HG02840 (cell line): ENCODE data around the gene ROPN1B.

ENCODE experiments used
- ATAC-seq: cut with Tn5 transposase; IDR thresholded peaks from one replicate; pipeline ENCODE4 v1.9.1; 2021; ENCODE audit warnings: mild to moderate bottlenecking, moderate library complexity, moderate number of reproducible peaks; ENCODE audit not compliant: unreplicated experiment, low FRiP score

Gene ROPN1B

DNA sequence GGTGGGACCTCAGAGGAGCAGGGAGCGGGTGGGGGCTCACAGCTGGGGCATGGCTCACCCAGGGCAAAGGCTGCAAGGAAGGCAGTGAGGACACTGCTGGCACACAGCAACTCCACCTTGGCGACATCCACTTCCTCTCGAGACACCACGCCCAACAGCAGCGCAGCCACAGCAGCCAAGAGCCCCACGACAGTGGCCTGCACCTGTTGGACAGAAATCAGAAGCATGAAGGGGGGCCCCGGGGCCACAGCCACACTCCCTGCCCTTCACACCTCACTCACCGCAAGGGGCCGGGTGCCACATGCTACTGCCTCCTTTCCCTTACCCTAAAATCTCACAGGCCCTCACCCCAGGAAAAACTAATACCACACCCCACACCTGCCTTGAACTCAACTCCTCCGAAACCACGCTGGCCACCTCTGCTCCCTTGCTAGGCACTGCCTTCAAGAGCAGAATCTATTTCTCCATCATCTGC, 57.3 kb downstream of the ROPN1B start:
- ATAC-seq: no peak

DNA sequence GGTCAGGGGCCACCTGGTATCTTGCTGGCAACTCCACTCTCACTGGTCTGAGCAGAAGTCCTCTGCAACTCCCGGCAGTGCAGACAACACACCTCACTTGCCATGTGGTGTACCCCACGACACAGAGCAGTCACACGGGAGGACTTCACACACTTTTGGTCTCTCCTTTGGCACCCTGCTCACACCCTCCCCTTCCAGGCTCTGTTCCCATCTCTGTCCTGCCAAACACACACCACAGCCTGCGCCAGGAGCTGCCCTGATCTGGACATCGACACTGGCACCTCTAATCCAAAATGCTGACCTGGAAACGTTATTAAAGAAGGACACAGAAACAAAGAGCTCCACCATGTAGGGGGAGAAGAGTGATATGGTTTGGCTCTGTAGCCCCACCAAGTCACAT, 57.8 kb downstream of the ROPN1B start:
- no peak for ATAC-seq

DNA sequence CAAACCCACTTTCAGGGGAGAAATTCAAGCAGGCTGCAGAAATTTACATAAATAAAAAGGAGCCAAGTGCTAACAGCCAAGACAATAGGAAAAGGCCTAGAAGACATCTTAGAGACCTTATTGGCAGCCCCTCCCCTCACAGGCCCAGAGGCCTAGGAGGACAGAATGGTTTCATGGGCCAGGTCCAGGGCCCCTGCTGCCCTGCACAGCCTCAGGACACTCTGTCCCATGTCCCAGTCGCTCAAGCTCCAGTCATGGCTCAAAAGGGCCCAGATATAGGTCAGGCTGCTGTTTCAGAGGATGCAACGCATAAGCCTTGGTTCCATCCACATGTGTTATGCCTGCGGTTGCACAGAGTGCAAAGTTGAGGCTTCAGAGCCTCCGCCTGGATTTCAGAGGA, 59.1 kb downstream of the ROPN1B start:
- ATAC-seq: no peak

DNA sequence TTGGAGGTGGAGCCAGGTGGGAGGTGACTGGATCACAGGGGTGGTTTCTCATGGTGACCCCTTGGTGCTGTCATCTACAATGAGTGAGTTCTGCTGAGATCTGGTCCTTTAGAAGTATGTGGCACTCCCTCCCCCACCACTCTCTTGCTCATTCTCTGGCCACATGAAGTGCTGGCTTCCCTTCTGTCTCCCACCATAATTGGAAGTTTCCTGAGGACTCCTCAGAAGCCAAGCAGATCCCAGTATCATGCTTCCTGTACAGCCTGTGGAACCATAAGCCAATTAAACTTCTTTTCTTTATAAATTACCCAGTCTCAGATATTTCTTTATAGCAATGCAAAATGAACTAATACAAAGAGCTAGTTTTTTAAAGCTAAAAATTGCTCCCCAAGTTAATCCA, 60.3 kb downstream of the ROPN1B start:
- ATAC-seq: no peak

DNA sequence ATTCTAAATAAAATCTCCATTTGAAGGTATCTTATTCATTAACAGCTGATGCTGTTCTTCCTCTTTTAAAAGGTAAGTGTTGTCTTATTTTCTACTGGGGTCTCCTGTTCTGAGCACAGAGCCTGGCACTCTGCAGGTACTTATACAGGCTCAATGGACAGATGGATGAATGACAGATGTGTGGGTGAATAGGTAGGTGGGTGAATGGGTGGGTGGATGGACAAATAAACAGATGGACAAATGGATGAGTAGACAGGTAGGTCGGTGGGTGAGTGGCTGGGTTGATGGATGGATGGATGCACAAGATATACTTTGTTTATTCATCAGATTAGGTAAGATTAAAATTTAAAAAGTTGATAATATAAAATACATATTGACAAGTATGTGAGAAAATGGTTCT, 61.5 kb downstream of the ROPN1B start:
- no peak for ATAC-seq

DNA sequence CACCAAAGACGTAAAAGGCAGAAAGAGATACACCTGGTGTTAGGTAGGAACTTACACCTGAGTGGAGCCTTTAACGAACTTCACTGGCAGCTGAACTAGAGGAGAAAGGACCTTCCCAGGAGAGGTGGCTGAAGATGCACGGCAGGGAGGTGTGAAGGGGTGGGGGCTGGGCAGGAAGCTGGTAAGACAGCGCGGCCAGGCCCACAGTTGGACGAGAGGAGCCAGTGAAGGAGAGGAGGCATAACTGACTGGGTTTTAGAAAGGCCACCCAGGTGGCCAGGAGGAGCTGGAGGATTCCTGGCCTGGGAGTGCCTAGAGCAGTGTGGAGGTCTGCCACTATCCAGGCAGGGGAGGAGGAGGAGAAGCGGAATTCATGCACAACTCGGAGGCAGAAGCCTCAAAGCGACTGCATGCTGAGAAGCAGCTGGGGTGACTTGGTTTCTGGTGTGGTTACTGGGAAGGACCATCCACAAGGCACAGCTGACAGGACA, 63.0 kb downstream of the ROPN1B start:
- ATAC-seq: no peak
